GM12891 (cell line): ENCODE results near the gene ACSM3.

ENCODE experiments used
- PAX5 ChIP-seq: IDR thresholded peaks from 2 replicates; pipeline ENCODE4 v1.6.1; 2011; ENCODE audit warnings: low read length, moderate library complexity, mild to moderate bottlenecking; ENCODE audit not compliant: insufficient read depth, severe bottlenecking
- POLR2A ChIP-seq: IDR thresholded peaks from 2 replicates; pipeline ENCODE4 v1.6.1; 2011; ENCODE audit warnings: low read depth, low read length, control low read depth
- POLR2AphosphoS5 ChIP-seq: IDR thresholded peaks from 2 replicates; pipeline ENCODE4 v1.6.1; 2011; ENCODE audit warnings: low read depth, low read length, control low read depth

GRCh38 chr16:20734056-20734455 is 29.8 kb upstream of the ACSM3 start:
- TF ChIP-seq POLR2AphosphoS5: no peak
- no peak for TF ChIP-seq POLR2A
- no peak for TF ChIP-seq PAX5
